Diencephalon (tissue), 1 donor: ENCODE data around the gene AHCTF1. TPM values are rescaled to one million over a fixed set of nuclear protein-coding genes. Genes with fewer than 3 reads are reported as not detected.

ENCODE experiments used
- small RNA-seq: library from RNA; depleted of rRNA; stranded (forward); fragments of <200 nt; gene quantifications from one replicate; pipeline ENCODE3, GENCODE V24; 2014
- total RNA-seq: library from RNA; depleted of rRNA; stranded (reverse); fragments of >200 nt; gene quantifications from one replicate; pipeline ENCODE4 v1.2.3, GENCODE V29; 2014

The AHCTF1 gene
- 37.8 TPM for total RNA-seq

GRCh38 chr1:246931549-246932365 lies at the start of gene AHCTF1:
TSS of gene AHCTF1 (minus strand) at chr1:246931948. CDS start at chr1:246918370, 13,578 bp downstream.

Small RNA genes lying within 50 kb of the gene (small RNA-seq; reads per million reads assigned to genes)
- gene AC113174.1, result not detected
- gene RF00402, result not detected

Other genes starting within 250 kb of the AHCTF1 start
- gene SCCPDH, start 207.5 kb downstream of the AHCTF1 start, total RNA-seq, result 72.7 TPM
- gene ZNF695, start 76.1 kb upstream of the AHCTF1 start, total RNA-seq, result 6.0 TPM
- gene ZNF670, start 146.9 kb upstream of the AHCTF1 start, total RNA-seq, result 15.7 TPM
- 24.9 TPM for gene ZNF669, start 172.4 kb upstream of the AHCTF1 start, total RNA-seq
- 176 TPM for gene ZNF124, start 240.1 kb upstream of the AHCTF1 start, total RNA-seq